OCI-LY1 (cell line): Measurements from ENCODE around the gene PDXDC1.
"Not testable (repeated sequence)": the region's sequence is repeated elsewhere in the genome, so short reads cannot be mapped to it uniquely, and the experiment has no call there.

Experiments
- H2AFZ ChIP-seq: fragments of 200-600 bp; sonication (generic), shearing (Covaris generic); 2 replicates; pipeline ENCODE4 v1.6.0; 2014; ENCODE audit warnings: antibody characterized with exemption, mild to moderate bottlenecking, low read length
- H3F3A ChIP-seq: fragments of 200-600 bp; sonication (generic), shearing (Covaris generic); 2 replicates; pipeline ENCODE4 v1.6.0; 2014; ENCODE audit warnings: mild to moderate bottlenecking, antibody characterized with exemption, low read length, moderate library complexity; ENCODE audit not compliant: insufficient read depth
- H3K27ac ChIP-seq: fragments of 200-600 bp; sonication (generic); 2 replicates; pipeline ENCODE4 v1.5.1; 2014; ENCODE audit warnings: low read length, mixed run types, mild to moderate bottlenecking, low read depth; ENCODE audit not compliant: poor library complexity, severe bottlenecking
- H3K27me3 ChIP-seq: fragments of 200-600 bp; sonication (generic); 2 replicates; pipeline ENCODE4 v1.6.0; 2014; ENCODE audit warnings: antibody characterized with exemption, mild to moderate bottlenecking, low read length, moderate library complexity; ENCODE audit not compliant: insufficient read depth
- H3K36me3 ChIP-seq: fragments of 200-600 bp; sonication (generic); 2 replicates; pipeline ENCODE4 v1.6.1; 2014; ENCODE audit warnings: mild to moderate bottlenecking, antibody characterized with exemption, low read length, moderate library complexity, mixed read lengths; ENCODE audit not compliant: insufficient read depth
- H3K4me1 ChIP-seq: fragments of 200-600 bp; sonication (generic); 2 replicates; pipeline ENCODE4 v1.5.1; 2014; ENCODE audit warnings: mild to moderate bottlenecking, low read length, moderate library complexity; ENCODE audit not compliant: insufficient read depth, severe bottlenecking
- H3K4me2 ChIP-seq: fragments of 200-600 bp; sonication (generic), shearing (Covaris generic); 2 replicates; pipeline ENCODE4 v1.6.1; 2014; ENCODE audit warnings: low read length
- H3K4me3 ChIP-seq: fragments of 200-600 bp; sonication (generic); 2 replicates; pipeline ENCODE4 v1.5.1; 2014; ENCODE audit warnings: low read length, low read depth, mild to moderate bottlenecking, mixed read lengths; ENCODE audit not compliant: poor library complexity, severe bottlenecking
- H3K79me2 ChIP-seq: fragments of 200-600 bp; shearing (Covaris generic); 2 replicates; pipeline ENCODE4 v1.6.1; 2016; ENCODE audit warnings: mixed run types, low read length, mixed read lengths; ENCODE audit not compliant: insufficient read depth
- H3K9ac ChIP-seq: fragments of 200-600 bp; sonication (generic), shearing (Covaris generic); 2 replicates; pipeline ENCODE4 v1.6.1; 2014; ENCODE audit warnings: mild to moderate bottlenecking, low read length, mixed read lengths
- H3K9me2 ChIP-seq: fragments of 200-600 bp; sonication (generic), shearing (Covaris generic); 2 replicates; pipeline ENCODE4 v1.6.1; 2014; ENCODE audit warnings: low read depth, mild to moderate bottlenecking, low read length, mixed read lengths
- H3K9me3 ChIP-seq: fragments of 200-600 bp; shearing (Covaris generic); 2 replicates; pipeline ENCODE4 v1.6.1; 2014; ENCODE audit warnings: low read length, mixed read lengths
- H4K20me1 ChIP-seq: fragments of 200-600 bp; sonication (generic), shearing (Covaris generic); 2 replicates; pipeline ENCODE4 v1.6.0; 2016; ENCODE audit warnings: mild to moderate bottlenecking, low read length; ENCODE audit not compliant: insufficient read depth
- EZH2 ChIP-seq: fragments of 200-600 bp; sonication (generic), shearing (Covaris generic); IDR thresholded peaks from 2 replicates; pipeline ENCODE4 v1.8.0; 2017; ENCODE audit warnings: borderline replicate concordance, mixed run types, mild to moderate bottlenecking, antibody characterized with exemption, low read length, moderate library complexity, mixed read lengths
- TF ChIP-seq, protein P1 (sequence below): fragments of 200-600 bp; sonication (generic), shearing (Covaris generic); IDR thresholded peaks from 2 replicates; pipeline ENCODE4 v1.5.1; 2017; ENCODE audit warnings: mild to moderate bottlenecking, antibody characterized with exemption, low read length, moderate library complexity, mixed read lengths

PDXDC1 gene

DNA sequence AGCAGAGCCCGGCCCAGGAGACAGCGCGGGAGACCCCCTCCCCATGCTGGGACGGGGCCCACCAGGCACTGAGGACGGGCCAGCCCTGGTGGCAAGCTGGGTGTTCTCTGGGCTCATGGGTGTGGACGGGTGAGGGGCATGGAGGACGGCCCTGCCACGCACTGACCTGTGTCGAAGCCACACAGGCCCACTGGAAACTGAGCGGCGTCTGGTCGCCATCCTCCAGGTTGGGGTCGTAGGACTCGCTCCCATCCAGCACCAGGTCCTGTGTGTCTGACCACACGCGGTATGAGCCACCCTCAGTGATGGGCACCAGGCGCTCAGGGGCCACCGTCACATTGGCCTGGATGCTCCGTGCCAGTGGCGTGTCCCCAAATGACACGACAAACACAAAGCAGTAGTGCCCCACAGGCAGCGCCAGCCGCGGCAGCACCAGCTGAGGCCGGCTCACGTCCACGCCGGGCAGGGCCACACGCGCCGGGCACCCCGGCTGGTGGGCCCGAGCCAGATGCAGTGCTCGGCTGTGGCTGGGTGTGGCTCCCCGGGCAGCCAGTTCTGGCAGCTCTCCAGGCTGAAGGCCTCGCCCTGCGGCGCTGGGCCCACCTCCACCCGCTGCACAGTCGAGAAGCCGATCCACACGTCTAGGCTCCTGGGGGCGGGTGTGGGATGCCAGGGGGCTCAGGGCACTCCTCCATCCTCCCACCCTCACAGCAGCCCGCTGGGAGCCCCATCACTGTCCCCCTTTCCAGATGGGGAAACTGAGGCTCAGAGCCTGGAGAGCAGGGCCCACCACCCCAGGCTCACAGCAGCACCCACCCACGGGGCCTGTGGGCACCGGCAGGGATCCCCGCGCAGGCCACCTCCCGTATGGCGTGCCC lies 160.9 kb downstream of the PDXDC1 start:
- H3K79me2 ChIP-seq, H3K27me3 ChIP-seq: not testable (repeated sequence)

DNA sequence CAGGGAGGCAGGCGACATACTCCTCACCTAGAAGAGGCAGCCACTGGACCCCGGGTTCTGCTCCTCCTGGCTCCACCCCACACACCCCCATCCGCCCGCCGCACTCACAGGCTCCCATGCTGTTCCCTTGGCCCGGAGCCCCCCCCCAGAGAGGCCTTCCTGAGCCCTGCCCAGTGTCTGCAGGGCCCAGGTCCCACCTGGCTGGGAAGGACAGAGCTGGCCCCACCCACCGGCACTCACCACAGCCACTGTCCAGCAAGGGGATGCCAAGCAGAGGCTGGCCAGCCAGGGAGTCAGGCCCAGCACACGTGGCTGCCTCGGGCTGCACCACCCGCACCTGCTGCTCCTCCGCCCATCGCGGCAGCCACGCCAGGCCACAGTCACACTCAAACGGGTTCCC lies 162.7 kb downstream of the PDXDC1 start:
- H3K79me2 ChIP-seq, H3K9me3 ChIP-seq, H3K4me2 ChIP-seq, H4K20me1 ChIP-seq, H3K27ac ChIP-seq, H3F3A ChIP-seq, H3K9me2 ChIP-seq, H3K9ac ChIP-seq, H3K4me3 ChIP-seq, H3K36me3 ChIP-seq, H3K27me3 ChIP-seq, H2AFZ ChIP-seq, H3K4me1 ChIP-seq: not testable (repeated sequence)

More for the DNA sequence above, 160.9 kb downstream of the PDXDC1 start:
- not testable (repeated sequence) for H3K4me3 ChIP-seq, H3K4me2 ChIP-seq, H3K4me1 ChIP-seq, H4K20me1 ChIP-seq, H3K9me3 ChIP-seq, H3K27ac ChIP-seq, H3K36me3 ChIP-seq, H3F3A ChIP-seq, H3K9ac ChIP-seq, H2AFZ ChIP-seq, H3K9me2 ChIP-seq

DNA sequence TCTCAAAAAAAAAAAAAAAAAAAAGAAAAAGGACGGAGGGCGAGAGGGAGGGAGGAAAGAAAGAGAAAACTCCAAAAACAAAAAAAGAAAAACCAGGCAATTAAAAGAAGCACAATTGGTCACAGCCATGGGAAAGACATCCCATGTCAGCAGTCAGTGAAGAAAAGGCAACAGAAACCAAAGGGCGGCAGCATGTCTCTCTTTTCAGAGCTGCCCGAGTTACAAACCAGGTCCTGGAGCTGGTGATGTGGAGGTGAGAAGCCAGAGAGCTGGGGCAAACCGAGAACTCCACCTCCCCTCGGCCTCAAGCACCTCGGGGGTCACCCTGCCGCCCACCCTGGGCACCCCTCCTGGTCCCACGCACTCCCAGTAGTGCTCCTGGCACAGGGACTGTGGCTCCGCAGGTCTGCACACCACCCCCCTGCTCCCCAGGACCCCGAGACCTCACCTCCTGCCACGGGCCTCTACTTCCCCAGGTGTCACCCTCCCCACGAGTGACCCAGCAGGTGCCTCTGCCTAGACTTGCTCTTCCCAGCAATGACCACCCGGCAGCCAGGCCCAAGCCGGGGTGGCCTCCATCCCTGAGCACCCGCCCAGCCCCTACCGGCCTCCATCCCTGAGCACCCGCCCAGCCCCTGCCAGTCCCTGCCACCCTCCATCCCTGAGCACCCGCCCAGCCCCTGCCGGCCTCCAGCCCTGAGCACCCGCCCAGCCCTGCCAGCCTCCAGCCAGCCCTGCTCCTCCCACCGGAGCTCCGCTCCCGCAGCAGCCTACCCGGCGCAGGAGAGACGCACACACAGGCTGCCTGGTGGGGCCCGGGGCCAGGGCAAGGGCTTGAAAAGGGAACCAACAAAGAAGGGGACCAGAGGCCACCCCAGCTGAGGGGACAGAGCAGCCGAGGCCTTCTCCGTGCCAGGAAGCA lies 165.9 kb downstream of the PDXDC1 start:
- not testable (repeated sequence) for H2AFZ ChIP-seq, H3K4me2 ChIP-seq, H3F3A ChIP-seq, H3K27ac ChIP-seq, H3K9me2 ChIP-seq, H3K9me3 ChIP-seq, H3K9ac ChIP-seq, H4K20me1 ChIP-seq, H3K27me3 ChIP-seq, H3K79me2 ChIP-seq, H3K4me1 ChIP-seq, H3K36me3 ChIP-seq, H3K4me3 ChIP-seq

DNA sequence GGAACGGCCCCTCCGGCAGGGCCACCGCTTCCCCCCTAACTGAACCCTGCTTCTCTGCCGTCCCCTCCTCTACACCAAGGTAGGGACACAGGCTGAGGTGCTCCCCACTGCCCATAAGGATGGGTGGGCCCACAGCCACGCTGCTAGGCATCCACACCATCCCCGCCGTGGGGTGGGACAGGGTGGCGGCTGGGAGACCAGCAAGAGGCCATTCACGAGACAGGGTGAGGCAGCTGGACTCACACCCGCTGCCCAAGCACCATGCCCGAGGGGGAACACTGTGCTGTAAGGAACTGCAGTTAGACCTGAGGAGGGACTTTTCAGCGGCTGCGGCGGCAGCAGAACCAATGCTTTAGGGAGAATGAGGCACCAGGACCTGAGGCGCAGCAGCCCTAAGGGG lies 166.8 kb downstream of the PDXDC1 start:
- Histone ChIP-seq H3K9me3 (no peaks in the 10 kb centered on the region), H3K4me3 (no peak overlapping the region), H3K27me3 (no peaks in the 10 kb centered on the region), H3K27ac (no peak overlapping the region), H3K9ac (no peak overlapping the region), H3K4me2 (no peak overlapping the region), H3F3A (no peaks in the 10 kb centered on the region), H3K4me1 (no peaks in the 10 kb centered on the region), H4K20me1 (no peaks in the 10 kb centered on the region), H3K36me3 (no peaks in the 10 kb centered on the region), H2AFZ (no peak overlapping the region), H3K79me2 (no peaks in the 10 kb centered on the region), H3K9me2 (no peaks in the 10 kb centered on the region)
- TF ChIP-seq, protein P1, sequence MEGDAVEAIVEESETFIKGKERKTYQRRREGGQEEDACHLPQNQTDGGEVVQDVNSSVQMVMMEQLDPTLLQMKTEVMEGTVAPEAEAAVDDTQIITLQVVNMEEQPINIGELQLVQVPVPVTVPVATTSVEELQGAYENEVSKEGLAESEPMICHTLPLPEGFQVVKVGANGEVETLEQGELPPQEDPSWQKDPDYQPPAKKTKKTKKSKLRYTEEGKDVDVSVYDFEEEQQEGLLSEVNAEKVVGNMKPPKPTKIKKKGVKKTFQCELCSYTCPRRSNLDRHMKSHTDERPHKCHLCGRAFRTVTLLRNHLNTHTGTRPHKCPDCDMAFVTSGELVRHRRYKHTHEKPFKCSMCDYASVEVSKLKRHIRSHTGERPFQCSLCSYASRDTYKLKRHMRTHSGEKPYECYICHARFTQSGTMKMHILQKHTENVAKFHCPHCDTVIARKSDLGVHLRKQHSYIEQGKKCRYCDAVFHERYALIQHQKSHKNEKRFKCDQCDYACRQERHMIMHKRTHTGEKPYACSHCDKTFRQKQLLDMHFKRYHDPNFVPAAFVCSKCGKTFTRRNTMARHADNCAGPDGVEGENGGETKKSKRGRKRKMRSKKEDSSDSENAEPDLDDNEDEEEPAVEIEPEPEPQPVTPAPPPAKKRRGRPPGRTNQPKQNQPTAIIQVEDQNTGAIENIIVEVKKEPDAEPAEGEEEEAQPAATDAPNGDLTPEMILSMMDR: no peak
- no peak for TF ChIP-seq EZH2

DNA sequence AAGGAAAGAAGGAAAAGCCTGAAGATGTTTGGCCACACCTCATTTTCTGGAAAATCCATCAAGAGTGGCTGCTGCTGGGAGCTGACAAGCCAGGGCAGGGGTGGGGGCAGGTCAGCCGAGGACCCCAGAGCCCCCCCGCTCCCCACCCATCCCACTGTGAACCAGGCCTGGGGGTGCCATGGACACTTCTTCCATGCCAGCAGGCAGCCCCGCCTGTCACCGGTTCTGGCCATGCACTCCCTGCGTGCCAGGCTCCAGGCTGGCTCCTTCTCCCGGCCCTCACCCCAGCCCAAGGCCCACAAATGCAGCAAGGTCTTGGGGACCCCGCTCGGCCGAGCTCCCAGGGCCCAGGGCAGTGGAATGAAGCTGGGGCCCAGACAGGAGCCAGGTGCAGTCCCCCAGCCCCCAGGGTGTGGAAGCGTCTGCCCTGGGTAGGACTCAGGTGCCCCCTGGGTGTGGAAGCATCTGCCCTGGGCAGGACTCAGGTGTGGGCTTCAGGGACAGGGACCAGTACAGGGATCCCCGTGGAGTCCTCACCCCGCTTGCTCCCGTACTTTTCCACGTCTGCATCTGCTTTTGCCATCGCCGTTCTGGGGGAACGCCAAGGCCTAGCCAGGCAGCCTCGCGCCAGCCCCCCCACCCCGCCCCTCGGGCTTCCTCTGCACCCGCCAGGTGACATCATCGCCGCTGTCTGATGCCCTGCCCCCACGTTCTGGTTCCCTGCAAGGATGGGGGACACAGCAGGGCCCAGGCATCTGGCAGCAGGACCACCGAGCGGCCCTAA lies 167.5 kb downstream of the PDXDC1 start:
- H3K4me1 ChIP-seq, H4K20me1 ChIP-seq, H3K9me2 ChIP-seq, H3K79me2 ChIP-seq, H3F3A ChIP-seq, H3K9ac ChIP-seq, H3K4me3 ChIP-seq, H3K27ac ChIP-seq, H3K36me3 ChIP-seq, H3K4me2 ChIP-seq, H3K9me3 ChIP-seq, H2AFZ ChIP-seq, H3K27me3 ChIP-seq: not testable (repeated sequence)

DNA sequence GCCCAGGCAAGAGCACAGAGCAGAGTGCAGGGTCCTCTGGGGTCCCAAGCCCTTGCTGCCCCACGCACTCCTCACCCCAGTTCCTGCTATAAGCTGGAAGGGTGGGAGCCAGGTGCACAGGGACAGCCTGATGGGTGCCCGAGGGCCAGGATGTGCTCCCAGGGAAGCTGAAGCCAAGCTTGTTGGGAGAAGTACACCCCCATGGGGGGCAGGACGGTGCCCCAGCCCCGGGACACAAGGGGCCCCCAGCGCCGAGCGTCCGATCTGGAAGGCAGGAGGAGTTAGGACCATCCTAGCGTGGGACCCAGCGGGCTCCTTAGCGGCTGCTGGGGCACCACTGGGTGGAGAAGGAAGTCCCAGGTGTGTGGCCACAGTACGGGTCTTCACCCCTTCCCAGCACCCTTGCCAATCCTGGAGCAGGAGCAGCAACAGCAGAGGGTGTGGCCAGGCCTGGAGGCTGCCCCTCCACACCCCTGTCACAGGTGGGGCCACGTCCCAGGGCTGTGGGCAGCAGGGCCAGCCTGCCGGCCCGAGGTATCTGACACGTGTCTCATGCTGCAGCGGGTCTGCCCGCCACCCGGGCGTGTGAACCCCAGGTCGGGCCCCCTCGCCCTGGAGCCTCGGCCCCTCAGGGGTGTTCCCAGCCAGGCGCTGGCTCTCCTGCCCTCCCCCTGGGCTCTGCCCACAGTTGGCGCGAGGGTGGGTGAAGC lies 168.2 kb downstream of the PDXDC1 start:
- not testable (repeated sequence) for H3K4me2 ChIP-seq, H3K27ac ChIP-seq, H3K4me1 ChIP-seq, H4K20me1 ChIP-seq, H3K36me3 ChIP-seq, H3K27me3 ChIP-seq, H3K79me2 ChIP-seq, H3F3A ChIP-seq, H3K9ac ChIP-seq, H2AFZ ChIP-seq, H3K9me2 ChIP-seq, H3K9me3 ChIP-seq, H3K4me3 ChIP-seq
